Trophoblast cell (in vitro differentiated cells and primary cell): Measurements from ENCODE around the gene CLDN2.

Experiments used
- DNase-seq, 2 donors: peaks; one replicate each; pipeline ENCODE4 v3.0.0-alpha.2; 2016
- H2AFZ ChIP-seq: 2 replicates; pipeline ENCODE4 v1.6.1; 2013; ENCODE audit warnings: low read length, moderate library complexity, mild to moderate bottlenecking; ENCODE audit not compliant: insufficient read depth, poor library complexity
- H2AK5ac ChIP-seq: 2 replicates; pipeline ENCODE4 v1.6.1; 2013; ENCODE audit warnings: mild to moderate bottlenecking, low read length
- H2BK120ac ChIP-seq: 2 replicates; pipeline ENCODE4 v1.6.1; 2013; ENCODE audit warnings: low read length, mild to moderate bottlenecking, moderate library complexity; ENCODE audit not compliant: insufficient read depth, poor library complexity
- H2BK12ac ChIP-seq: 2 replicates; pipeline ENCODE4 v1.6.1; 2013; ENCODE audit warnings: mild to moderate bottlenecking, low read length, moderate library complexity
- H2BK5ac ChIP-seq: 2 replicates; pipeline ENCODE4 v1.6.1; 2013; ENCODE audit warnings: low read length, low read depth, moderate library complexity, mild to moderate bottlenecking; ENCODE audit not compliant: poor library complexity
- H3K14ac ChIP-seq: 2 replicates; pipeline ENCODE4 v1.6.1; 2013; ENCODE audit warnings: mild to moderate bottlenecking, low read length
- H3K18ac ChIP-seq: 2 replicates; pipeline ENCODE4 v1.6.1; 2013; ENCODE audit warnings: mild to moderate bottlenecking, low read length
- H3K23ac ChIP-seq: 2 replicates; pipeline ENCODE4 v1.6.1; 2013; ENCODE audit warnings: low read length
- H3K27ac ChIP-seq: 2 replicates; pipeline ENCODE4 v1.5.1; 2013; ENCODE audit warnings: low read depth, mild to moderate bottlenecking, inconsistent platforms, low read length, moderate library complexity
- H3K27me3 ChIP-seq: 2 replicates; pipeline ENCODE4 v1.6.1; 2013; ENCODE audit warnings: inconsistent platforms, mild to moderate bottlenecking, low read length, moderate library complexity; ENCODE audit not compliant: insufficient read depth
- H3K36me3 ChIP-seq, 2 experiments: 1 replicate in 1 of 2; 2 replicates in 1 of 2; pipeline ENCODE4 v1.6.1; 2013; ENCODE audit warnings: low read length in 2 of 2, mild to moderate bottlenecking in 2 of 2, moderate library complexity in 1 of 2; ENCODE audit not compliant: insufficient read depth in 2 of 2, control insufficient read depth in 1 of 2
- H3K4ac ChIP-seq: 2 replicates; pipeline ENCODE4 v1.6.1; 2013; ENCODE audit warnings: low read depth, mild to moderate bottlenecking, low read length, moderate library complexity
- H3K4me1 ChIP-seq, 2 experiments: 1 replicate in 1 of 2; 2 replicates in 1 of 2; pipeline ENCODE4 v1.6.1; 2013; ENCODE audit warnings: low read length in 2 of 2, mild to moderate bottlenecking in 2 of 2, moderate library complexity in 1 of 2; ENCODE audit not compliant: insufficient read depth in 2 of 2, control insufficient read depth in 1 of 2
- H3K4me2 ChIP-seq: 2 replicates; pipeline ENCODE4 v1.6.1; 2013; ENCODE audit warnings: inconsistent platforms, mild to moderate bottlenecking, low read length, moderate library complexity
- H3K4me3 ChIP-seq: 2 replicates; pipeline ENCODE4 v1.5.1; 2013; ENCODE audit warnings: mild to moderate bottlenecking, low read depth, low read length, inconsistent platforms
- H3K79me1 ChIP-seq: one replicate; pipeline ENCODE4 v1.6.1; 2013; ENCODE audit warnings: low read length
- H3K79me2 ChIP-seq: 2 replicates; pipeline ENCODE4 v1.6.1; 2013; ENCODE audit warnings: low read length, mild to moderate bottlenecking; ENCODE audit not compliant: control insufficient read depth, insufficient read depth, poor library complexity
- H3K9ac ChIP-seq: 2 replicates; pipeline ENCODE4 v1.6.1; 2013; ENCODE audit warnings: mild to moderate bottlenecking, low read length
- H3K9me3 ChIP-seq: 2 replicates; pipeline ENCODE4 v1.6.1; 2013; ENCODE audit warnings: low read depth, mild to moderate bottlenecking, control low read depth, inconsistent platforms, low read length; ENCODE audit not compliant: insufficient read depth
- H4K12ac ChIP-seq: 2 replicates; pipeline ENCODE4 v1.6.1; 2013; ENCODE audit warnings: low read depth, mild to moderate bottlenecking, low read length, moderate library complexity
- H4K8ac ChIP-seq: 2 replicates; pipeline ENCODE4 v1.6.1; 2013; ENCODE audit warnings: low read depth, mild to moderate bottlenecking, low read length, moderate library complexity
- H4K91ac ChIP-seq: one replicate; pipeline ENCODE4 v1.6.1; 2013; ENCODE audit warnings: low read depth, mild to moderate bottlenecking, low read length, moderate library complexity
- WGBS: extraction: QIAGEN DNeasy Blood & Tissue Kit; methylation state at CpG from one replicate; pipeline ENCODE4 v1.1.7; 2013; ENCODE audit warnings: missing lambda C conversion rate; ENCODE audit not compliant: insufficient read length, insufficient coverage; ENCODE audit errors: extremely low coverage; 5-methylcytosine and 5-hydroxymethylcytosine counted together

The CLDN2 gene

DNA sequence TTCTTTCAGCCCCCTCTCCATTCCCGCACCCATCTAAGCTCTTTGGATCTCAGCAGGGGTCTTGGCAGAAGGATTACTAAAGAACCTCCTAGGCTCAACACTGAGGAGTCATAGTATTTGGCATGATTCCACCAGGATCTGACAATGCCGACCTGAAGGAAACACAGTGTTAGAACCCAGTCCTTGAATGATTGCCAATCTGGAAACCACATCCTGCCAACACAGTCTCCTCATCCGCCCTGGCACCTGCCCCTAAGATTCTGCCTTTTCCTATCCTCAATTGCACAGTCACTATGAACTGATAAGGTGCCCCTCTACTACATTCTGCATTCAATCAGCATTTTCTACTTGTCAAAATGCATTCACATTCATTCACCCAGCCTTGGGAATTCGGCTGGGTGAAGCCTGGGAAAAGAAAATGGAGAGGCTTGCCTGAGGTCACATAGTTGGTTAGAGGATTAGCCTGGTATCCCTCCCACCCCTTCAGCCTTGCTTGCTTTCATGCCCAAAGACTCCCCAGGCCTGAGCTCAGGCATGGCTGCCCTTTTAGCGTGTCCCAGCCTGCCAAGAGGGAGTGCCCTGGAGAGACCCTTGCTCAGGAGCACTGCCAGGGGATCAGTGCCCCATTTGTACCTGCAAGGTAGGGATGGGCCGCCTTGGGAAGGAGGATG is 2.2 kb upstream of the CLDN2 start:
- Histone ChIP-seq H3K9ac (no peak overlapping the region), H3K4me1 (peaks cover 0 to 6% of the 10 kb centered on the region in 2 experiments), H3K4me2 (no peak overlapping the region), H3K18ac (no peak overlapping the region), H4K12ac (no peak overlapping the region), H3K4ac (no peak overlapping the region), H3K23ac (no peak overlapping the region), H3K36me3 (no peaks in the 10 kb centered on the region), H3K4me3 (no peak overlapping the region), H2AK5ac (no peak overlapping the region), H4K91ac (no peak overlapping the region), H2BK12ac (no peak overlapping the region), H4K8ac (no peak overlapping the region), H3K27ac (no peak overlapping the region), H3K14ac (no peak overlapping the region), H2BK120ac (no peak overlapping the region), H3K79me1 (no peaks in the 10 kb centered on the region), H3K79me2 (no peaks in the 10 kb centered on the region), H2BK5ac (no peak overlapping the region), H3K27me3 (no peaks in the 10 kb centered on the region), H3K9me3 (no peaks in the 10 kb centered on the region), H2AFZ (no peak overlapping the region)
- no peak for DNase-seq
- WGBS = no CpG with 5 or more reads among the region's 6 CpGs

DNA sequence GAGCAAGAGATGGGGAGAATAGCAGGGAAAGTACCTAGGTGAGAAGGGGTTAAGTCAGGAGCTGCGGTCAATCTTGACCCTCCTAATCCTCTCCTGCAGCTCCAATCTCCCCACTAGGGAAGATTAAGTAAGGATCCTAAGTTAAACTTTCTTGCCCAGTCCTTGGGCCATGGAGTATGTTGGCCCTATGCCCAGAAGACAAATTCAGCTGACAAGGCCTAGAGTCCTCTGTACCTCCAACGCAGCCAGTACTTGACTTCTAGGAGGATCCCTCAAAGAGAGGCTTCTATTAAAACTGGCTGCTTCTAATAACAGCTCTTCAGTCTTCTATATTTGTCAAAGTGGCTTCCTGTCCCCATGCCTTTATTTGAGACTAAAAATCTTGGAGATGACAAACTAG is 1.4 kb downstream of the CLDN2 start:
- Histone ChIP-seq H3K9me3 (no peaks in the 10 kb centered on the region), H3K4ac (no peak overlapping the region), H3K4me1 (peaks cover 0 to 6% of the 10 kb centered on the region in 2 experiments), H4K12ac (no peak overlapping the region), H3K4me3 (no peak overlapping the region), H3K23ac (no peak overlapping the region), H3K27me3 (no peaks in the 10 kb centered on the region), H2BK12ac (no peak overlapping the region), H3K79me1 (no peaks in the 10 kb centered on the region), H4K91ac (no peak overlapping the region), H3K18ac (no peak overlapping the region), H3K79me2 (no peaks in the 10 kb centered on the region), H2AK5ac (no peak overlapping the region), H3K9ac (no peak overlapping the region), H3K4me2 (no peak overlapping the region), H2AFZ (no peak overlapping the region), H2BK5ac (no peak overlapping the region), H2BK120ac (no peak overlapping the region), H3K36me3 (no peaks in the 10 kb centered on the region), H3K27ac (no peak overlapping the region), H4K8ac (no peak overlapping the region), H3K14ac (no peak overlapping the region)
- no CpG with 5 or more reads among the region's 2 CpGs for WGBS
- DNase-seq = no peak

DNA sequence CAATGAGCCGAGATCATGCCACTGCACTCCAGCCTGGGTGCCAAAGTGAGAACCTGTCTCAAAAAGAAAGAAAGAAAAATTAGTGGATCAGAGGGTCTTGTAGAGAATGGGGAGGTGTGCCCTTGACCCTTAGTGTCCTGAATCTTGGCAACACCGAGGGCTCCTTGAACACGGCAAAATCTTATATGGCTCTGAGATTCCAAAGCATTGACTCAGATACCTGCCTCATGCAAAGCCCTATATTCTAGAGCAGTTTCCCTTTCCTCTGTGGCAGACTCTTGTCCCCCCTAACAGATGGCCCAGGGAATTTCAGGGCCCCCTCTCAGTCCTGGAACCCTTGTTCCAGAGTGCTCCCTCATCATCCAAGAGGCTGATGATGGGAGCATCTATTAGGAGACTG is 6.8 kb downstream of the CLDN2 start:
- Histone ChIP-seq H3K9ac (no peak overlapping the region), H3K9me3 (no peaks in the 10 kb centered on the region), H3K79me1 (peaks cover 1% of the 10 kb centered on the region), H4K12ac (no peak overlapping the region), H3K4me3 (no peak overlapping the region), H2AFZ (no peak overlapping the region), H3K14ac (no peak overlapping the region), H2BK12ac (no peak overlapping the region), H3K36me3 (no peaks in the 10 kb centered on the region), H3K79me2 (no peaks in the 10 kb centered on the region), H2BK120ac (no peak overlapping the region), H3K18ac (no peak overlapping the region), H3K27ac (no peak overlapping the region), H3K4me1 (peaks cover 10% of the 10 kb centered on the region in 2 experiments), H2AK5ac (no peak overlapping the region), H2BK5ac (no peak overlapping the region), H4K91ac (no peak overlapping the region), H3K23ac (no peak overlapping the region), H4K8ac (no peak overlapping the region), H3K4ac (no peak overlapping the region), H3K4me2 (no peak overlapping the region), H3K27me3 (no peaks in the 10 kb centered on the region)
- DNase-seq = no peak
- WGBS = no CpG with 5 or more reads among the region's 3 CpGs

DNA sequence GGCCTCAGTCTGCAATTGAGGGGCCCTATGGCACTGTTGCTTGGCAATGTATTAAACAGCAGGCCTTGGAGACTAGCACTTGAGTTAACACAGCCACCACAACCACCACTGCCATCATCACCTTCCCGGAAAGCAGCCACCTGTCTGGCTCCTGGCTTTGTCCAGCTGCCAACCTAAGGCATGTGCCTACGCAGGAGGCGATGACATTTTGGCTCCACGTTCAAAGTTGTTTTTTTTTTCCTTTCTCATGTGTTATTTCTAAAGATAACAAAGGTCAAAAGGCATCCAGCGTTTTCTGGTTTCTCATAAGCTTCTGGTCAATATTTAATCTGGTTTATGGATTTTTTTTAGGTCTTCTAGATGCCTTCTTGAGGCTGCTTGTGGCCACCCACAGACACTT is 7.5 kb downstream of the CLDN2 start:
- no peak overlapping the region for H2AK5ac ChIP-seq
- H3K9me3 ChIP-seq = no peaks in the 10 kb centered on the region
- no peak overlapping the region for H3K4ac ChIP-seq
- peaks cover 11 to 13% of the 10 kb centered on the region in 2 experiments for H3K4me1 ChIP-seq
- no peak overlapping the region for H3K9ac ChIP-seq
- no CpG with 5 or more reads among the region's 5 CpGs for WGBS
- no peak for DNase-seq
- no peak overlapping the region for H4K8ac ChIP-seq
- H2BK12ac ChIP-seq = no peak overlapping the region
- H3K79me1 ChIP-seq = peaks cover 1% of the 10 kb centered on the region
- H3K79me2 ChIP-seq = no peaks in the 10 kb centered on the region
- no peak overlapping the region for H4K91ac ChIP-seq
- H3K27ac ChIP-seq = no peak overlapping the region
- H3K27me3 ChIP-seq = no peaks in the 10 kb centered on the region
- no peak overlapping the region for H2BK120ac ChIP-seq
- H2BK5ac ChIP-seq = no peak overlapping the region
- no peak overlapping the region for H3K23ac ChIP-seq
- no peak overlapping the region for H3K4me2 ChIP-seq
- no peak overlapping the region for H3K18ac ChIP-seq
- H2AFZ ChIP-seq = no peak overlapping the region
- H3K14ac ChIP-seq = no peak overlapping the region
- H4K12ac ChIP-seq = no peak overlapping the region
- no peaks in the 10 kb centered on the region for H3K36me3 ChIP-seq
- H3K4me3 ChIP-seq = no peak overlapping the region
